Subcutaneous adipose tissue (tissue), 4 donors: ENCODE data around the gene CTDP1. TPM values are rescaled to one million over a fixed set of nuclear protein-coding genes. Genes with fewer than 3 reads are reported as not detected.

ENCODE experiments used
- CTCF ChIP-seq: fragments of 450-650 bp; IDR thresholded peaks from one replicate; pipeline ENCODE4 v1.5.1; 2016; ENCODE audit warnings: low read depth, mild to moderate bottlenecking, control low read depth, antibody characterized with exemption, moderate library complexity
- total RNA-seq, 4 donors: library from RNA; depleted of rRNA; stranded (reverse); fragments of >200 nt; gene quantifications; one replicate each; pipeline ENCODE4 v1.1.0, GENCODE V29; 2016

Gene CTDP1
- total RNA-seq, 4 donors from 2014 or later, result 11.3 to 19.2 (median 16.2) TPM

GRCh38 chr18:79737426-79737825 lies 57.8 kb downstream of the CTDP1 start:
- no peak for TF ChIP-seq CTCF

- TF ChIP-seq CTCF, result no peak
Observed at GRCh38 chr18:79738041-79738461, 58.4 kb downstream of the CTDP1 start.

- TF ChIP-seq CTCF, result no peak
Observed at GRCh38 chr18:79738581-79739439, 59.2 kb downstream of the CTDP1 start.

GRCh38 chr18:79739440-79739778 lies 59.8 kb downstream of the CTDP1 start:
- TF ChIP-seq CTCF, result no peak

- TF ChIP-seq CTCF, result no peak
Observed at GRCh38 chr18:79740521-79741361, 61.1 kb downstream of the CTDP1 start.

- TF ChIP-seq CTCF, result no peak
Observed at GRCh38 chr18:79741362-79741700, 61.7 kb downstream of the CTDP1 start.

- TF ChIP-seq CTCF, result no peak
Observed at GRCh38 chr18:79742076-79742475, 62.5 kb downstream of the CTDP1 start.
